Thoracic aorta (tissue), 2 donors: ENCODE measurements around the gene CEP57L1. TPM values are rescaled to one million over a fixed set of nuclear protein-coding genes. Genes with fewer than 3 reads are reported as not detected.
"Not testable (repeated sequence)": the region's sequence is repeated elsewhere in the genome, so short reads cannot be mapped to it uniquely, and the experiment has no call there.

Experiments
- ATAC-seq: fragments of 150-250 bp; one replicate; pipeline ENCODE4 v1.8.0; 2017; ENCODE audit warnings: low read depth; ENCODE audit not compliant: insufficient number of reproducible peaks, low FRiP score
- DNase-seq: peaks from one replicate; pipeline ENCODE4 v3.0.0-alpha.2; 2020; ENCODE audit warnings: low spot score
- H3K27ac ChIP-seq, 2 donors: fragments of 200-600 bp; sonication (generic); 1 replicate in 1 of 2; 2 replicates in 1 of 2; pipeline ENCODE4 v1.5.1; 2016; ENCODE audit warnings: mild to moderate bottlenecking in 2 of 2, moderate library complexity in 2 of 2
- H3K27me3 ChIP-seq: fragments of 200-600 bp; sonication (generic); replicated peaks from 2 replicates; pipeline ENCODE4 v1.6.0; 2016; ENCODE audit warnings: mild to moderate bottlenecking; ENCODE audit not compliant: insufficient read depth
- H3K36me3 ChIP-seq: fragments of 200-600 bp; sonication (generic); one replicate; pipeline ENCODE4 v1.5.1; 2016
- H3K4me1 ChIP-seq, 2 donors: fragments of 200-600 bp; sonication (generic); 1 replicate in 1 of 2; 2 replicates in 1 of 2; pipeline versions ENCODE4 v1.5.1 to v1.6.0; 2016; ENCODE audit warnings: low read depth in 2 of 2, mild to moderate bottlenecking in 1 of 2; ENCODE audit not compliant: control insufficient read depth in 1 of 2
- H3K4me3 ChIP-seq: fragments of 200-600 bp; sonication (generic); 2 replicates; pipeline ENCODE4 v1.5.1; 2016; ENCODE audit warnings: mild to moderate bottlenecking
- H3K9me3 ChIP-seq: fragments of 200-600 bp; sonication (generic); 2 replicates; pipeline ENCODE4 v1.5.1; 2016
- total RNA-seq, 2 donors: library from RNA; depleted of rRNA; stranded (reverse); fragments of >200 nt; gene quantifications; one replicate each; pipeline versions ENCODE4 v1.1.0 to v1.2.3, GENCODE V29; 2016
- TF ChIP-seq, protein P1 (sequence below): fragments of 200-600 bp; sonication (generic); IDR thresholded peaks from one replicate; pipeline ENCODE4 v1.5.1; 2019; ENCODE audit warnings: antibody characterized with exemption

Gene CEP57L1
- total RNA-seq, 2 donors from 2014 or later: 9.8 to 29.5 TPM

DNA sequence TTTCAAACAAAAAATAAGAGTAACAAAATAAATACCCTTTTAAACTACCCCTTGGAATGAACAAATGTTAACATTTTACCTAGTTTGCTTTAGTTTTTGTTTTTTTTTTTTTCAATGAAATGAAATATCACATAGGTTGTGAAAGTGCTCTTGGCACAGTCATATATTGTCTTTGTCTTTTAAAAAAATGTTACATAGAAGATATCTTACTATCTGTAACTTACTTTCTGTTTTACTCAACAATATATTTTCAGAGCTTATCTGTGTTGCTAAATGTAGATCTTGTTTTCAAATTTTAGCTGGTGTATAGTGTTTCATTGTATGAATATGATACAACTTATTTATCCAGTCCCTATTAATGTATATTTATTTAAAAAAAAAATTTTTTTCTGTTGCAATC lies 8.6 kb downstream of the CEP57L1 start:
- Histone ChIP-seq H3K27ac (no peak overlapping the region), H3K9me3 (no peaks in the 10 kb centered on the region), H3K4me1 (no peaks in the 10 kb centered on the region), H3K36me3 (no peaks in the 10 kb centered on the region), H3K27me3 (no peaks in the 10 kb centered on the region), H3K4me3 (no peak overlapping the region)
- TF ChIP-seq, protein P1, sequence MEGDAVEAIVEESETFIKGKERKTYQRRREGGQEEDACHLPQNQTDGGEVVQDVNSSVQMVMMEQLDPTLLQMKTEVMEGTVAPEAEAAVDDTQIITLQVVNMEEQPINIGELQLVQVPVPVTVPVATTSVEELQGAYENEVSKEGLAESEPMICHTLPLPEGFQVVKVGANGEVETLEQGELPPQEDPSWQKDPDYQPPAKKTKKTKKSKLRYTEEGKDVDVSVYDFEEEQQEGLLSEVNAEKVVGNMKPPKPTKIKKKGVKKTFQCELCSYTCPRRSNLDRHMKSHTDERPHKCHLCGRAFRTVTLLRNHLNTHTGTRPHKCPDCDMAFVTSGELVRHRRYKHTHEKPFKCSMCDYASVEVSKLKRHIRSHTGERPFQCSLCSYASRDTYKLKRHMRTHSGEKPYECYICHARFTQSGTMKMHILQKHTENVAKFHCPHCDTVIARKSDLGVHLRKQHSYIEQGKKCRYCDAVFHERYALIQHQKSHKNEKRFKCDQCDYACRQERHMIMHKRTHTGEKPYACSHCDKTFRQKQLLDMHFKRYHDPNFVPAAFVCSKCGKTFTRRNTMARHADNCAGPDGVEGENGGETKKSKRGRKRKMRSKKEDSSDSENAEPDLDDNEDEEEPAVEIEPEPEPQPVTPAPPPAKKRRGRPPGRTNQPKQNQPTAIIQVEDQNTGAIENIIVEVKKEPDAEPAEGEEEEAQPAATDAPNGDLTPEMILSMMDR: no peak
- ATAC-seq: no peak
- DNase-seq: no peak

DNA sequence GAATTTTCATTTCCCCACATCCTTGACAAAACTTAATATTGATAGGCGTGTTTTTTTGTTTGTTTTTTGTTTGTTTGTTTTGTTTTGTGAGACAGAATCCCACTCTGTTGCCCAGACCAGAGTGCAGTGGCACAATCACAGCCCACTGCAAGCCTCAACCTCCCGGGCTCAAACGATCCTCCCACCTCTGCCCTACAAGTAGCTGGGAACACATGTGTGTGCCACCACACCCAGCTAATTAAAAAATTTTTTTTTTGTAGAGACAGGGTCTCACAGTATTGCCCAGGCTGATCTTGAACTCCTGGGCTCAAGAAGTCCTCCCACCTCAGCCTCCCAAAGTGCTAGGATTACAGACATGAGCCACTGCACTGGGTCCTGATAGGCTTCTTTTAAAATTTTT lies 9.2 kb downstream of the CEP57L1 start:
- no peak overlapping the region for H3K27ac ChIP-seq
- H3K9me3 ChIP-seq: no peaks in the 10 kb centered on the region
- ATAC-seq: no peak
- TF ChIP-seq, protein P1: no peak
- H3K4me3 ChIP-seq: no peak overlapping the region
- H3K4me1 ChIP-seq: no peaks in the 10 kb centered on the region
- no peaks in the 10 kb centered on the region for H3K36me3 ChIP-seq
- no peak for DNase-seq
- no peaks in the 10 kb centered on the region for H3K27me3 ChIP-seq

DNA sequence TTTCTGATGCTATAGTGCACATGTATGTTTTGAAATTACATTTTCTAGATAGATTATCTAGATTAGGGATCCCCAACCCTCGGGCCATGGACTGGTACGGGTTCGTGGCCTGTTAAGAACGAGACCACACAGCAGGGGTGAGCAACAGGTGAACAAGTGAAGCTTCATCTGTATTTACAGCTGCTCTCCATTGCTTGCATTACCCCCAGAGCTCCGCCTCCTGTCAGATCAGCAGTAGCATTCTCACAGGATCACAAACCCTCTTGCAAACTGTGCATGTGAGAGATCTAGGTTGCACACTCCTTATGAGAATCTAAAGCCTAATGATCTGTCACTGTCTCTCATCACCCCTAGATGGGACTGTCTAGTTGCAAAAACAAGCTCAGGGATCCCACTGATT lies 10.4 kb downstream of the CEP57L1 start:
- ATAC-seq (no peak), DNase-seq (no peak)
- H3K4me1 ChIP-seq: no peaks in the 10 kb centered on the region
- H3K27me3 ChIP-seq: no peaks in the 10 kb centered on the region
- H3K36me3 ChIP-seq: no peaks in the 10 kb centered on the region
- no peak overlapping the region for H3K4me3 ChIP-seq
- no peaks in the 10 kb centered on the region for H3K9me3 ChIP-seq
- TF ChIP-seq, protein P1: no peak
- H3K27ac ChIP-seq: no peak overlapping the region

DNA sequence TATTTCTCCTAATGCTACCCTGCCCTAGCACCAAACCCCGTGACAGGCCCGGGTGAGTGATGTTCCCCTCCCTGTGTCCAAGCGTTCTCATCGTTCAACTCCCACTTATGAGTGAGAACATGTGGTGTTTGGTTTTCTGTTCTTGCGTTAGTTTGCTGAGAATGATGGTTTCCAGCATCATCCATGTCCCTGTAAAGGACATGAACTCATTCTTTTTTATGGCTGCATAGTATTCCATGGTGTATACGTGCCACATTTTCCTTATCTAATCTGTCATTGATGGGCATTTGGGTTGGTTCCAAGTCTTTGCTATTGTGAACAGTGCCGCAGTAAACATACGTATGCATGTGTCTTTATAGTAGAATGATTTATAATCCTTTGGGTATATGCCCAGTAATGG lies 14.4 kb downstream of the CEP57L1 start:
- not testable (repeated sequence) for DNase-seq, H3K36me3 ChIP-seq, H3K27me3 ChIP-seq, H3K27ac ChIP-seq, H3K4me3 ChIP-seq, ATAC-seq, H3K4me1 ChIP-seq, H3K9me3 ChIP-seq

DNA sequence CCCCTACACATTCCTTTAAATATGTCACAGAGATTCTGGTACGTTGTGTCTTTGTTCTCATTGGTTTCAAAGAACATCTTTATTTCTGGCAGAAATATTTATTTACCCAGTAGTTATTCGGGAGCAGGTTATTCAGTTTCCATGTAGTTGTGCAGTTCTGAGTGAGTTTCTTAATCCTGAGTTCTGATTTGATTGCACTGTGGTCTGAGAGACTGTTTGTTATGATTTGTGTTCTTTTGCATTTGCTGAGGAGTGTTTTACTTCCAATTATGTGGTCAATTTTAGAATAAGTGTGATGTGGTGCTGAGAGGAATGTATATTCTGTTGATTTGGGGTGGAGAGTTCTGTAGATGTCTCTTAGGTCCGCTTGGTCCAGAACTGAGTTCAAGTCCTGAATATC lies 17.4 kb downstream of the CEP57L1 start:
- ATAC-seq, DNase-seq, H3K27me3 ChIP-seq, H3K4me3 ChIP-seq, H3K4me1 ChIP-seq, H3K36me3 ChIP-seq, H3K9me3 ChIP-seq, H3K27ac ChIP-seq: not testable (repeated sequence)

DNA sequence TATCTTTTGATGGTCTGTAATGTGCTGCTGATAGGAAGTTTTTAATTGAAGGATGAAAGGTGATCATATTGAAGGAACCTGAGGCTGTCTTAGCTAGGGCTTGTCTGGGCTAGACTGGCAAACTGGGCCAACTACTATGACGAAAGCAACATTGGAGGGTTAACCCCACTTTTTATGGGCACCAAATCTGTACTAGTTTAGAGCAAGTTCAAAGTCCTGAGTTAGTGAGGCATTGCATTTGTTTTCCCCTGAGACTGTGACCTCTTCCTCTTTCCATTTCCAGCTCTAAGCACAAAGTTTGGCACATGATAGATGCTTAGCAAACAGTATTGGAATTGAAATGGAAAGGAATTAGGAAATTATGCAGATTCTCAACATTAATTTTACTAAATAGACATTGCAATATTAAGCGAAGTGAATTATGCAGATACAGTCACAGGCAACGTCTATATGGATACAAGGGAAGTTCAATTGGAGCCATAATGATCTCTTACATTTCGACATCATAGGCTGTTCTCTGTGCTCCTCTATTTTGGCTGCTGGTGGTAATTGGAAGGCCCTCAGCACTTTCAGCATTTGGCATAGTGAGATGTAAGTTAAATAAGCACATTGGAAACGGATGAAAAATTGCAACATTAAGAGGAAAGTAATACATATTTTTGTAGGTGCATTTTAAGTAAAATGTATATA lies 22.2 kb downstream of the CEP57L1 start:
- no peak overlapping the region for H3K27ac ChIP-seq
- H3K4me1 ChIP-seq: peaks cover 19 to 50% of the 10 kb centered on the region in 2 donors
- H3K36me3 ChIP-seq: no peaks in the 10 kb centered on the region
- TF ChIP-seq, protein P1: no peak
- DNase-seq (no peak), ATAC-seq (no peak)
- H3K27me3 ChIP-seq: no peaks in the 10 kb centered on the region
- H3K4me3 ChIP-seq: no peak overlapping the region
- H3K9me3 ChIP-seq: no peaks in the 10 kb centered on the region
